Kidney (tissue), 14 donors: ENCODE measurements around the gene SLC22A23. TPM values are rescaled to one million over a fixed set of nuclear protein-coding genes. Genes with fewer than 3 reads are reported as not detected.

Experiments
- DNase-seq, 5 donors: peaks; one replicate each; pipeline ENCODE4 v3.0.0-alpha.2; 2013 to 2020
- FAIRE-seq: peaks from 2 replicates; lab custom pipeline; 2012; peaks lifted over from hg19 to GRCh38; lab: Jason Lieb, UNC
- H3K27ac ChIP-seq, 2 donors: one replicate each; pipeline ENCODE4 v1.7.0; 2013; ENCODE audit warnings: low read depth in 2 of 2, low read length in 2 of 2, inconsistent platforms in 1 of 2
- H3K27me3 ChIP-seq: one replicate; pipeline ENCODE4 v1.7.1; 2013; ENCODE audit warnings: low read length, inconsistent platforms; ENCODE audit not compliant: control insufficient read depth, insufficient read depth
- H3K36me3 ChIP-seq, 3 donors: one replicate each; pipeline versions ENCODE4 v1.7.0 to v1.7.1; 2013; ENCODE audit warnings: low read length in 3 of 3, control low read depth in 1 of 3, inconsistent platforms in 1 of 3; ENCODE audit not compliant: insufficient read depth in 3 of 3, control insufficient read depth in 2 of 3
- H3K4me1 ChIP-seq, 3 donors: one replicate each; pipeline versions ENCODE4 v1.7.0 to v1.7.1; 2013; ENCODE audit warnings: low read length in 3 of 3, inconsistent platforms in 1 of 3, low read depth in 1 of 3; ENCODE audit not compliant: control insufficient read depth in 2 of 3, insufficient read depth in 2 of 3
- H3K4me3 ChIP-seq, 3 donors: one replicate each; pipeline versions ENCODE4 v1.7.0 to v1.8.1; 2013; ENCODE audit warnings: low read length in 3 of 3, control low read depth in 1 of 3, inconsistent platforms in 1 of 3
- H3K9ac ChIP-seq, 3 donors: one replicate each; pipeline versions ENCODE4 v1.7.0 to v1.7.1; 2013; ENCODE audit warnings: low read length in 3 of 3, control low read depth in 1 of 3, inconsistent platforms in 1 of 3
- H3K9me3 ChIP-seq, 3 donors: one replicate each; pipeline versions ENCODE4 v1.7.0 to v1.7.1; 2013; ENCODE audit warnings: low read length in 3 of 3, control low read depth in 1 of 3, inconsistent platforms in 1 of 3; ENCODE audit not compliant: control insufficient read depth in 2 of 3, insufficient read depth in 1 of 3
- CTCF ChIP-seq: IDR thresholded peaks from 3 replicates; pipeline ENCODE4 v1.5.1; 2012; ENCODE audit warnings: mild to moderate bottlenecking, moderate library complexity, borderline replicate concordance; ENCODE audit not compliant: insufficient read depth; ENCODE audit errors: extremely low read depth
- intact Hi-C: fragments of 100-400 bp; cut with DNase I; formaldehyde crosslinking; loops from one replicate; pipeline ENCODE4 v1.11.1; 2022
- polyA plus RNA-seq: library from polyadenylated mRNA; stranded (reverse); fragments of 350-450 nt; fragmentation: Illumina TruSeq; extraction: RNeasy Lipid Tissue Mini Kit (QIAGEN cat#74804); gene quantifications from one replicate; pipeline ENCODE4 v1.2.3, GENCODE V29; 2014; ENCODE audit warnings: low read depth, low replicate concordance; ENCODE audit not compliant: insufficient read depth
- total RNA-seq: library from RNA; stranded (reverse); fragmentation: NEBNext Ultra II Directional; extraction: Animal tissue kit (Norgen Biotek cat#: 25700); gene quantifications from one replicate; pipeline ENCODE4 v1.2.1, GENCODE V29; 2021
- donor health status: control.
- donor health status: control.
- donor health status: control.
- donor health status: control.
- donor health status: control.
- donor health status: DM: yes; HTN: yes; CAD: no.
- donor health status: Normal renal cell carcinoma (clear cell type).

Gene SLC22A23
- total and polyA plus RNA-seq, 2 donors from 2014 or later, result 5.3 to 5.7 TPM

GRCh38 chr6:3467996-3468395, 11.1 kb upstream of the SLC22A23 start:
- no peak for DNase-seq
- TF ChIP-seq CTCF, result no peak
- intact Hi-C loops, result no loop called here
- Histone ChIP-seq H3K9me3 (no peaks in the 10 kb centered on the region), H3K36me3 (no peaks in the 10 kb centered on the region), H3K9ac (no peak overlapping the region), H3K27ac (no peak overlapping the region), H3K4me3 (no peak overlapping the region), H3K4me1 (no peaks in the 10 kb centered on the region), H3K27me3 (no peaks in the 10 kb centered on the region)
- no peak for FAIRE-seq

GRCh38 chr6:3466488-3467219, 9.8 kb upstream of the SLC22A23 start:
- no peaks in the 10 kb centered on the region for H3K4me1 ChIP-seq
- FAIRE-seq, result no peak
- H3K36me3 ChIP-seq, result no peaks in the 10 kb centered on the region
- no peak overlapping the region for H3K27ac ChIP-seq
- TF ChIP-seq CTCF, result no peak
- H3K9ac ChIP-seq, result no peak overlapping the region
- no peaks in the 10 kb centered on the region for H3K9me3 ChIP-seq
- no peak for DNase-seq
- intact Hi-C loops, result no loop called here
- H3K4me3 ChIP-seq, result no peak overlapping the region
- H3K27me3 ChIP-seq, result no peaks in the 10 kb centered on the region

- FAIRE-seq (no peak), DNase-seq (no peak)
- Histone ChIP-seq H3K27ac (no peak overlapping the region), H3K27me3 (peaks cover 4% of the 10 kb centered on the region), H3K9ac (no peak overlapping the region), H3K9me3 (no peaks in the 10 kb centered on the region), H3K4me3 (no peak overlapping the region), H3K4me1 (peaks cover 0 to 8% (median 3%) of the 10 kb centered on the region in 3 donors), H3K36me3 (no peaks in the 10 kb centered on the region)
- intact Hi-C loops, result no loop called here
- no peak for TF ChIP-seq CTCF
Observed at GRCh38 chr6:3460253-3460652, 3.4 kb upstream of the SLC22A23 start.
